Embryonic facial prominence (tissue), 1 donor: ENCODE measurements around the gene ERO1A.

Experiments
- DNase-seq: peaks from one replicate; pipeline ENCODE4 v3.0.0-alpha.2; 2016; ENCODE audit errors: extremely low spot score

Gene ERO1A

GRCh38 chr14:52700701-52701172 is 5.4 kb upstream of the ERO1A start:
- DNase-seq: no peak

GRCh38 chr14:52694761-52695480 is 437 bp downstream of the ERO1A start:
- peak; percentile 13 for DNase-seq

- DNase-seq: no peak
These were observed 1.8 kb downstream of the ERO1A start for GRCh38 chr14:52693532-52693931.

- DNase-seq: no peak
These were observed 2.3 kb downstream of the ERO1A start for GRCh38 chr14:52693036-52693435.

GRCh38 chr14:52692248-52692962 is 3.0 kb downstream of the ERO1A start:
- DNase-seq: no peak

GRCh38 chr14:52690983-52691760 is 4.2 kb downstream of the ERO1A start:
- DNase-seq: no peak

GRCh38 chr14:52686176-52686575 is 9.2 kb downstream of the ERO1A start:
- no peak for DNase-seq

GRCh38 chr14:52683985-52684520 is 11.3 kb downstream of the ERO1A start:
- DNase-seq: no peak

- DNase-seq: no peak
These were observed 16.8 kb downstream of the ERO1A start for GRCh38 chr14:52678591-52678990.

- no peak for DNase-seq
These were observed 31.5 kb downstream of the ERO1A start for GRCh38 chr14:52663850-52664249.

- no peak for DNase-seq
These were observed 34.0 kb downstream of the ERO1A start for GRCh38 chr14:52661314-52661713.

GRCh38 chr14:52660832-52661231 is 34.5 kb downstream of the ERO1A start:
- DNase-seq: no peak

- no peak for DNase-seq
These were observed 35.0 kb downstream of the ERO1A start for GRCh38 chr14:52660325-52660724.

GRCh38 chr14:52656905-52657304 is 38.5 kb downstream of the ERO1A start:
- DNase-seq: no peak

- DNase-seq: no peak
These were observed 44.6 kb downstream of the ERO1A start for GRCh38 chr14:52650774-52651173.

- no peak for DNase-seq
These were observed 45.8 kb downstream of the ERO1A start for GRCh38 chr14:52649511-52649910.

GRCh38 chr14:52641745-52642144 is 53.6 kb downstream of the ERO1A start:
- DNase-seq: no peak

- DNase-seq: no peak
These were observed 55.2 kb downstream of the ERO1A start for GRCh38 chr14:52640137-52640536.

- DNase-seq: no peak
These were observed 75.7 kb downstream of the ERO1A start for GRCh38 chr14:52619687-52620086.

GRCh38 chr14:52618602-52619001 is 76.8 kb downstream of the ERO1A start:
- no peak for DNase-seq

GRCh38 chr14:52610187-52610586 is 85.2 kb downstream of the ERO1A start:
- DNase-seq: no peak

- no peak for DNase-seq
These were observed 85.8 kb downstream of the ERO1A start for GRCh38 chr14:52609445-52610044.
